ENCODE results near the gene PHOX2B. TPM values are rescaled to one million over a fixed set of nuclear protein-coding genes. Genes with fewer than 3 reads are reported as not detected.

PHOX2B gene
- total RNA-seq, 1 experiment from 2014 or later: not detected

DNA sequence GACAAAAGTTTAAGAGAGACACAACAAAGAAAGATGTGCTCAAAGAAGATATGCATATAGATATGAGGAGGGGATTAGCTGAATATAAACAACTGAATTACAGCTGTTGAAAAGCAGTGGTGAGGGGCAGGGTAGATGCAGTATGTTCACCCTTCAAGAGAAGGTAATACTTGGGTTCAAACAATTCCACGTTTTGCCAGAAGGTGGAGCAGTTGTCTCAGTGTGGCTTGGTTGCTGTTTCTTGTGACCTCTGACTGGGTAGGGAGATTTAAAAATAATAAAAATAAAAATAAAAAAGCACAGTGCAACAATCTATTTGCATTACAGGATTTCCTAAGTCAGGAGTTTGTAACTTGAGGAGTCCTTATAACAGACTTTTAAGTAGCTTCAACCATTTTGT lies 23.3 kb downstream of the PHOX2B start:
- Mint-ChIP-seq H3K36me3 (ENCODE audit: insufficient read depth, unreplicated experiment) (peaks cover 5% of the 10 kb centered on the region), H3K27ac (ENCODE audit: low read depth, unreplicated experiment) (no peak overlapping the region), H3K27me3 (ENCODE audit: insufficient read depth, unreplicated experiment) (no peaks in the 10 kb centered on the region), H3K4me3 (ENCODE audit: unreplicated experiment) (no peak overlapping the region), H3K9me3 (ENCODE audit: unreplicated experiment) (peaks cover 9% of the 10 kb centered on the region), H3K4me1 (ENCODE audit: insufficient read depth, unreplicated experiment) (peaks cover 16% of the 10 kb centered on the region)
- no peak for DNase-seq (ENCODE audit: unreplicated experiment)
- intact Hi-C loops (cut with micrococcal nuclease): no loop called here
- POLR2A ChIA-PET: interaction anchor here (0.7 kb wide), 1 partner anchor 18 kb away, joined by 3 read pairs; no protein-coding TSS in a partner anchor
- TF ChIP-seq, protein P1, sequence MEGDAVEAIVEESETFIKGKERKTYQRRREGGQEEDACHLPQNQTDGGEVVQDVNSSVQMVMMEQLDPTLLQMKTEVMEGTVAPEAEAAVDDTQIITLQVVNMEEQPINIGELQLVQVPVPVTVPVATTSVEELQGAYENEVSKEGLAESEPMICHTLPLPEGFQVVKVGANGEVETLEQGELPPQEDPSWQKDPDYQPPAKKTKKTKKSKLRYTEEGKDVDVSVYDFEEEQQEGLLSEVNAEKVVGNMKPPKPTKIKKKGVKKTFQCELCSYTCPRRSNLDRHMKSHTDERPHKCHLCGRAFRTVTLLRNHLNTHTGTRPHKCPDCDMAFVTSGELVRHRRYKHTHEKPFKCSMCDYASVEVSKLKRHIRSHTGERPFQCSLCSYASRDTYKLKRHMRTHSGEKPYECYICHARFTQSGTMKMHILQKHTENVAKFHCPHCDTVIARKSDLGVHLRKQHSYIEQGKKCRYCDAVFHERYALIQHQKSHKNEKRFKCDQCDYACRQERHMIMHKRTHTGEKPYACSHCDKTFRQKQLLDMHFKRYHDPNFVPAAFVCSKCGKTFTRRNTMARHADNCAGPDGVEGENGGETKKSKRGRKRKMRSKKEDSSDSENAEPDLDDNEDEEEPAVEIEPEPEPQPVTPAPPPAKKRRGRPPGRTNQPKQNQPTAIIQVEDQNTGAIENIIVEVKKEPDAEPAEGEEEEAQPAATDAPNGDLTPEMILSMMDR (IDR thresholded peaks at IDR 0.05; ENCODE audit: unreplicated experiment): peak; percentile 23
- BruUV-seq (replicated peaks): no TSS peak
- CTCF ChIA-PET: interaction anchor here (1.0 to 3.4 kb wide), 2 partner anchors 162 to 198 kb away, joined by 4 to 10 read pairs; no protein-coding TSS in a partner anchor

DNA sequence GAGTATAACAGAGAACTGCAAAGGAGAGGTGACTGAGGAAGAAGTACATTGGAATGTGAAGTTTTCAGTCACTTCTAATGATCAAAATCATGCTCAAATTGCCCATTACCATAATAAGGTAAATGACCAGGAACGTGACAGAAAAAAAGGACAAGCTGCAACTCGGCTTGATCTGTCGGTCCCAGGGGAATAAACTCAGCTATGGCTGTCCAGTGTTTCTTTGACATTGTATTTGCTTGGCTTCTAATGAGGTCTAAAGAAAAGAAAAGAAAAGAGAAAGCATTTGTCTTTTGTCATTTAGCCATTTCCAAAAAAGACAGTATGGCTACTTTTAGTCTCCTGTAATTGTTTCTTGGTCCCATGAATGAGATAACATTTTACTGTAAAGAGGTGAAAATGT lies 25.2 kb downstream of the PHOX2B start:
- CTCF ChIA-PET: no interaction called here
- POLR2A ChIA-PET: no interaction called here
- DNase-seq (ENCODE audit: unreplicated experiment): no peak
- Mint-ChIP-seq H3K27me3 (ENCODE audit: insufficient read depth, unreplicated experiment) (no peaks in the 10 kb centered on the region), H3K4me3 (ENCODE audit: unreplicated experiment) (no peak overlapping the region), H3K36me3 (ENCODE audit: insufficient read depth, unreplicated experiment) (peaks cover 5% of the 10 kb centered on the region), H3K9me3 (ENCODE audit: unreplicated experiment) (peaks cover 9% of the 10 kb centered on the region), H3K4me1 (ENCODE audit: insufficient read depth, unreplicated experiment) (peaks cover 26% of the 10 kb centered on the region), H3K27ac (ENCODE audit: low read depth, unreplicated experiment) (no peak overlapping the region)
- TF ChIP-seq, protein P1 (IDR thresholded peaks at IDR 0.05; ENCODE audit: unreplicated experiment): no peak
- no TSS peak for BruUV-seq (replicated peaks)
- intact Hi-C loops (cut with micrococcal nuclease): no loop called here

DNA sequence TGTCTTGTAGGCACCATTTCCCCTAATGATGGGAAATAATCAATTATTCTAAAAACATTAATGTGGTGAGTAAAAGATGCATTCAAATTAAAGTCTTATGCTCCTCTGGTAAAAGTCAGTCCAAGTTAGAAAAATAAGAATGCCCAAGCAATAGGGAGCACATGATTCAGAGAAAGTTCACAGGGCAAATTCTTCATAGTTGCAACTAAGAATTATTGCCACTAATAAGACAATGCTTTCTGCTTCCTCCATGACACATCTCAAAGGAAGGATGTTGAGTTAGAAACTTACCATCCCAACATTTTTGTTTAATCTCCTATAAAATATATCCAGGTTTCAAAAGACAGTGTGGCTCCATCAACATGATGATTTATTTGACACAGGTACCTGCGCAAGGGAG lies 26.3 kb downstream of the PHOX2B start:
- Mint-ChIP-seq H3K9me3 (ENCODE audit: unreplicated experiment) (peaks cover 9% of the 10 kb centered on the region), H3K27ac (ENCODE audit: low read depth, unreplicated experiment) (no peak overlapping the region), H3K4me3 (ENCODE audit: unreplicated experiment) (no peak overlapping the region), H3K27me3 (ENCODE audit: insufficient read depth, unreplicated experiment) (no peaks in the 10 kb centered on the region), H3K36me3 (ENCODE audit: insufficient read depth, unreplicated experiment) (peaks cover 5% of the 10 kb centered on the region), H3K4me1 (ENCODE audit: insufficient read depth, unreplicated experiment) (peaks cover 21% of the 10 kb centered on the region)
- no TSS peak for BruUV-seq (replicated peaks)
- ChIA-PET POLR2A (no interaction called here), CTCF (no interaction called here)
- TF ChIP-seq, protein P1 (IDR thresholded peaks at IDR 0.05; ENCODE audit: unreplicated experiment): no peak
- intact Hi-C loops (cut with micrococcal nuclease): no loop called here
- DNase-seq (ENCODE audit: unreplicated experiment): no peak

DNA sequence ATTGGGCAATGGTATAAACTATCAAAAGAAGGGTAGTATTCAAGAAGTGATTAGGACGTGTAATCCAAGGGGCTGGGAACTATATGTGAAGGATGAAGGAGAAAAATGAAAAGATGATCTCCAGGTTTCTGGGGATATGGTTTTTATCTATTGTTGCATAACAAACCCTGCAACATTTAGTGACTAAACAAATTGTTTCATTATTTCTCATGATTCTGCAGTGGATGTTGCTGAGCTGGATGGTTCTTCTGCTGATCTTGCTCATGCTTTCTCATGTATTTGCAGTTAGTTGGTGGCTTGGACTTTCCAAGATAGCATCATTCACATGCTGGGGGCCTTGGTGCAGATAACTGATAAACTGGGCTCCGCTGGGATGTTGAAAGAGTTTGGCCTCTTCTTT lies 29.1 kb downstream of the PHOX2B start:
- H3K27ac Mint-ChIP-seq (ENCODE audit: low read depth, unreplicated experiment): no peak overlapping the region
- POLR2A ChIA-PET: interaction anchor here (1.0 to 2.7 kb wide), 5 partner anchors 9 to 22 kb away, joined by 3 to 12 read pairs (median 5); no protein-coding TSS in a partner anchor
- peak; percentile 36 for DNase-seq (ENCODE audit: unreplicated experiment)
- CTCF ChIA-PET: no interaction called here
- no peaks in the 10 kb centered on the region for H3K9me3 Mint-ChIP-seq (ENCODE audit: unreplicated experiment)
- TF ChIP-seq, protein P1 (IDR thresholded peaks at IDR 0.05; ENCODE audit: unreplicated experiment): no peak
- H3K4me3 Mint-ChIP-seq (ENCODE audit: unreplicated experiment): no peak overlapping the region
- no peaks in the 10 kb centered on the region for H3K36me3 Mint-ChIP-seq (ENCODE audit: insufficient read depth, unreplicated experiment)
- H3K4me1 Mint-ChIP-seq (ENCODE audit: insufficient read depth, unreplicated experiment): peaks cover 21% of the 10 kb centered on the region
- no peaks in the 10 kb centered on the region for H3K27me3 Mint-ChIP-seq (ENCODE audit: insufficient read depth, unreplicated experiment)
- BruUV-seq (replicated peaks): no TSS peak
- intact Hi-C loops (cut with micrococcal nuclease): no loop called here

Measured in MCF 10A (cell line).